Measurements from ENCODE around the gene RNF111. TPM values are rescaled to one million over a fixed set of nuclear protein-coding genes. Genes with fewer than 3 reads are reported as not detected.
A peak's percentile ranks its signal among the peaks of the same experiment; 100 is the strongest.

Gene RNF111
- total and polyA plus RNA-seq, 2 of the 13 experiments (the other 11 are each of a cell fraction or from before 2014, with no cell fraction given): 12.1 to 23.1 TPM

- TF ChIP-seq ZNF225 (CRISPR knock-in tag; IDR thresholded peaks at IDR 0.05): no peak
- TF ChIP-seq ZFP36L2 (CRISPR knock-in tag; IDR thresholded peaks at IDR 0.05): no peak
- TF ChIP-seq NRL (CRISPR knock-in tag; IDR thresholded peaks at IDR 0.05; ENCODE audit: borderline replicate concordance): no peak; the same call in 1 of the 2 replicates
- TF ChIP-seq ZNF574 (CRISPR knock-in tag; IDR thresholded peaks at IDR 0.05): no peak; the same call in 1 of the 2 replicates
- TF ChIP-seq KDM4B (CRISPR knock-in tag; IDR thresholded peaks at IDR 0.05): no peak
- TF ChIP-seq ZNF547 (CRISPR knock-in tag; IDR thresholded peaks at IDR 0.05): no peak
- no peak for TF ChIP-seq ARHGAP35 (CRISPR knock-in tag; IDR thresholded peaks at IDR 0.05; ENCODE audit: borderline replicate concordance)
- 0 out of 2 replicates have a peak, but pooled peaks have one; percentile 26 for TF ChIP-seq ZNF510 (CRISPR knock-in tag; IDR thresholded peaks at IDR 0.05; ENCODE audit: low read depth)
- TF ChIP-seq ZMAT3 (CRISPR knock-in tag; conservative IDR thresholded peaks at IDR 0.05): no peak; the same call in 1 of the 2 replicates
- TF ChIP-seq HMG20B (CRISPR knock-in tag; conservative IDR thresholded peaks at IDR 0.05): no peak
- no peak for TF ChIP-seq IKZF4 (CRISPR knock-in tag; IDR thresholded peaks at IDR 0.05; ENCODE audit: borderline replicate concordance, low read depth, not compliant biosample characterization)
- no peak; the same call in 1 of the 2 replicates for TF ChIP-seq BCL6 (CRISPR knock-in tag; IDR thresholded peaks at IDR 0.05)
- TF ChIP-seq ARID4A (CRISPR knock-in tag; IDR thresholded peaks at IDR 0.05; ENCODE audit: borderline replicate concordance): peak; percentile 85
- TF ChIP-seq NFAT5 (CRISPR knock-in tag; IDR thresholded peaks at IDR 0.05): no peak
- no peak for TF ChIP-seq ZNF691 (CRISPR knock-in tag; IDR thresholded peaks at IDR 0.05; ENCODE audit: borderline replicate concordance, low read depth)
- TF ChIP-seq ZMYM3 (CRISPR knock-in tag; IDR thresholded peaks at IDR 0.05): no peak
Measured at GRCh38 chr15:58987491-58988005, at the start of gene RNF111 (continued).
